22Rv1 (cell line): Measurements from ENCODE around the gene CEP57L1.

Source experiments
- ZFX ChIP-seq: fragments of 450-650 bp; IDR thresholded peaks from 2 replicates; pipeline ENCODE4 v1.6.1; 2017; ENCODE audit warnings: antibody characterized with exemption, borderline replicate concordance
- TF ChIP-seq, protein P1 (sequence below): fragments of 450-650 bp; IDR thresholded peaks from 2 replicates; pipeline ENCODE4 v1.5.1; 2017; ENCODE audit warnings: mild to moderate bottlenecking

DNA sequence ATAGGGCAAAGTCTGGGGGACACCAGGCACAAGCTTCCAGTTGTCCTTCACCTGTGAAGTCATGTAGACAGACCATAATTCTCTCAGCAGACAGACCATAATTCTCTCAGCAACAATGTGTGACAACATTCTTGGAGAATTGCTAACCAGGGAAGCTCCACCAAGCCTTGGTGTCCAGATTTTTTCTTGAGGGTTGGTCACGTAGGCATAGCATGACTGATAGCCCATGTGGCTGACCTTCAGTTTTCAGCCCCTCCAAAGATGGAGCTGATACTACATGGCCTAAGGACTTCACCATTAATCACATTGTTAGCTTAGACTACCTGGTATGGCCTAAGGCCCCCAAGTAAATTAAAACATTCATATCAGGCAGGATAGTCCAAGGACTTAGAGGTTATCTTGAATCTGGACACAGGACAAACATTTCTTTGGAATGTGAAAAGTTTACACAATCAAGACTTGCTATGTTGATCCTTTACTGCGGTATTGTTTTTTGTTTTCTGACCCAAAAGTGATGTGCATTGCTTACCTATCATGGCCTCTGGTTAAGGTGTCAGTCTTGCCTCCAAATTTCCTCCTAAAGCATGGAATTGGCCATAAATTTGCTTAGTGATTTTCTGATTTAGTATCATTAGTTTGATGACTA is 76.9 kb downstream of the CEP57L1 start:
- TF ChIP-seq, protein P1, sequence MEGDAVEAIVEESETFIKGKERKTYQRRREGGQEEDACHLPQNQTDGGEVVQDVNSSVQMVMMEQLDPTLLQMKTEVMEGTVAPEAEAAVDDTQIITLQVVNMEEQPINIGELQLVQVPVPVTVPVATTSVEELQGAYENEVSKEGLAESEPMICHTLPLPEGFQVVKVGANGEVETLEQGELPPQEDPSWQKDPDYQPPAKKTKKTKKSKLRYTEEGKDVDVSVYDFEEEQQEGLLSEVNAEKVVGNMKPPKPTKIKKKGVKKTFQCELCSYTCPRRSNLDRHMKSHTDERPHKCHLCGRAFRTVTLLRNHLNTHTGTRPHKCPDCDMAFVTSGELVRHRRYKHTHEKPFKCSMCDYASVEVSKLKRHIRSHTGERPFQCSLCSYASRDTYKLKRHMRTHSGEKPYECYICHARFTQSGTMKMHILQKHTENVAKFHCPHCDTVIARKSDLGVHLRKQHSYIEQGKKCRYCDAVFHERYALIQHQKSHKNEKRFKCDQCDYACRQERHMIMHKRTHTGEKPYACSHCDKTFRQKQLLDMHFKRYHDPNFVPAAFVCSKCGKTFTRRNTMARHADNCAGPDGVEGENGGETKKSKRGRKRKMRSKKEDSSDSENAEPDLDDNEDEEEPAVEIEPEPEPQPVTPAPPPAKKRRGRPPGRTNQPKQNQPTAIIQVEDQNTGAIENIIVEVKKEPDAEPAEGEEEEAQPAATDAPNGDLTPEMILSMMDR, result no peak
- no peak for TF ChIP-seq ZFX
